HepG2 (cell line): ENCODE data around the gene LEF1. TPM values are rescaled to one million over a fixed set of nuclear protein-coding genes. Genes with fewer than 3 reads are reported as not detected.

Source experiments
- ATAC-seq: fragments of 200-7000 bp; cut with Tn5 transposase; 3 replicates; pipeline ENCODE4 v1.9.1; 2020; ENCODE audit warnings: mild to moderate bottlenecking, moderate library complexity
- BruUV-seq: library from RNA; stranded (reverse); fragments of 400-500 nt; replicated peaks from 2 replicates; lab custom pipeline; 2021; lab: Mats Ljungman, UMichigan
- CTCF ChIA-PET: fragments of 300-600 bp; formaldehyde crosslinking; extraction: SDS; loops from one replicate; lab custom pipeline; 2021; ENCODE audit warnings: low total read pairs, inconsistent platforms, low intra/inter-chr PET ratio; lab: Yijun Ruan, JAX
- POLR2A ChIA-PET: fragments of 350-600 bp; sonication (Branson Sonifier 250); formaldehyde crosslinking; loops from one replicate; lab custom pipeline; 2020; ENCODE audit warnings: antibody characterized with exemption, inconsistent platforms; lab: Yijun Ruan, JAX
- DNase-seq: peaks from one replicate; pipeline ENCODE4 v3.0.0-alpha.2; 2015; ENCODE audit warnings: low spot score
- FAIRE-seq: peaks from 3 replicates; lab custom pipeline; 2011; peaks lifted over from hg19 to GRCh38; lab: Jason Lieb, UNC
- H2AFZ ChIP-seq: one replicate; pipeline ENCODE4 v1.6.1; 2011; ENCODE audit warnings: low read length, inconsistent platforms
- H3K27ac ChIP-seq: fragments of 300-600 bp; 3 replicates; pipeline ENCODE4 v1.8.0; 2011; ENCODE audit warnings: mixed run types, mild to moderate bottlenecking, mixed read lengths, low read length, inconsistent platforms; ENCODE audit not compliant: insufficient read depth; ENCODE audit errors: extremely low read length
- H3K27me3 ChIP-seq, 2 experiments: fragments of 200-600 bp in 1 of 2; 2 replicates in 1 of 2; 3 replicates in 1 of 2; pipeline versions ENCODE4 v1.6.0 to v1.8.0; 2011; ENCODE audit warnings: low read length in 2 of 2, mild to moderate bottlenecking in 2 of 2, moderate library complexity in 2 of 2, inconsistent platforms in 1 of 2; ENCODE audit not compliant: insufficient read depth in 2 of 2, control insufficient read depth in 1 of 2
- H3K36me3 ChIP-seq, 2 experiments: fragments of 200-600 bp in 1 of 2; replicated peaks in 1 of 2; 2 replicates in 1 of 2; 3 replicates in 1 of 2; pipeline versions ENCODE4 v1.5.1 to v1.8.0; 2011; ENCODE audit warnings: low read length in 2 of 2, inconsistent platforms in 1 of 2; ENCODE audit not compliant: insufficient read depth in 2 of 2, control insufficient read depth in 1 of 2
- H3K4me1 ChIP-seq: 2 replicates; pipeline ENCODE4 v1.5.1; 2012; ENCODE audit warnings: low read length, inconsistent platforms; ENCODE audit not compliant: insufficient read depth
- H3K4me2 ChIP-seq: 2 replicates; pipeline ENCODE4 v1.6.0; 2011; ENCODE audit warnings: low read depth, low read length, inconsistent platforms
- H3K4me3 ChIP-seq, 3 experiments: fragments of 200-600 bp in 1 of 3; sonication (generic), shearing (Covaris generic) in 1 of 3; replicated peaks in 1 of 3; 2 replicates each; pipeline ENCODE4 v1.5.1; 2011 to 2016; ENCODE audit warnings: low read length in 3 of 3, inconsistent platforms in 2 of 3, low read depth in 2 of 3, mild to moderate bottlenecking in 2 of 3, control low read depth in 1 of 3, mixed read lengths in 1 of 3; ENCODE audit not compliant: insufficient read depth in 1 of 3
- H3K79me2 ChIP-seq: one replicate; pipeline ENCODE4 v1.6.1; 2011; ENCODE audit warnings: low read length, inconsistent platforms; ENCODE audit not compliant: insufficient read depth
- H3K9ac ChIP-seq: 2 replicates; pipeline ENCODE4 v1.6.0; 2011; ENCODE audit warnings: mild to moderate bottlenecking, low read depth, low read length, inconsistent platforms; ENCODE audit not compliant: insufficient read depth
- H3K9me3 ChIP-seq: 2 replicates; pipeline ENCODE4 v1.5.1; 2012; ENCODE audit warnings: mild to moderate bottlenecking, low read length
- H4K20me1 ChIP-seq: 2 replicates; pipeline ENCODE4 v1.6.0; 2011; ENCODE audit warnings: inconsistent platforms, mild to moderate bottlenecking, low read length, moderate library complexity; ENCODE audit not compliant: insufficient read depth
- ARID5B ChIP-seq: IDR thresholded peaks from 2 replicates; pipeline ENCODE4 v1.4.0; 2020; ENCODE audit warnings: mild to moderate bottlenecking, missing genetic modification reagents
- GABPA ChIP-seq, 2 experiments: IDR thresholded peaks; 2 replicates each; pipeline ENCODE4 v1.6.1; 2011 to 2016; ENCODE audit warnings: low read depth in 2 of 2, low read length in 1 of 2, missing biosample characterization in 1 of 2, missing genetic modification characterization in 1 of 2
- HNF1A ChIP-seq, 2 experiments: sonication (generic) in 1 of 2; formaldehyde crosslinking in 1 of 2; IDR thresholded peaks; 2 replicates each; pipeline versions ENCODE4 v1.4.0 to v1.6.1; 2016 to 2020; ENCODE audit warnings: borderline replicate concordance in 1 of 2, low read depth in 1 of 2, mild to moderate bottlenecking in 1 of 2, missing genetic modification reagents in 1 of 2
- MAFK ChIP-seq, 2 experiments: IDR thresholded peaks in 1 of 2; conservative IDR thresholded peaks in 1 of 2; 2 replicates each; pipeline ENCODE4 v1.6.1; 2011; ENCODE audit warnings: improper control_type of control experiment in 2 of 2, low read length in 2 of 2
- SMYD3 ChIP-seq: sonication (generic); formaldehyde crosslinking; IDR thresholded peaks from 2 replicates; pipeline ENCODE4 v1.8.1; 2023; ENCODE audit warnings: mild to moderate bottlenecking, missing genetic modification reagents
- SPEN ChIP-seq: sonication (generic); formaldehyde crosslinking; IDR thresholded peaks from 2 replicates; pipeline ENCODE4 v1.5.1; 2020; ENCODE audit warnings: low read depth, mild to moderate bottlenecking, missing genetic modification reagents
- TCF12 ChIP-seq, 2 experiments: fragments of 450-650 bp in 1 of 2; sonication (generic) in 1 of 2; formaldehyde crosslinking in 1 of 2; IDR thresholded peaks; 2 replicates each; pipeline versions ENCODE4 v1.6.1 to v1.8.0; 2017 to 2022; ENCODE audit warnings: antibody characterized with exemption in 1 of 2, mild to moderate bottlenecking in 1 of 2, missing genetic modification reagents in 1 of 2, moderate library complexity in 1 of 2
- ZMAT3 ChIP-seq: sonication (generic); formaldehyde crosslinking; conservative IDR thresholded peaks from 2 replicates; pipeline ENCODE4 v1.7.0; 2021; ENCODE audit warnings: missing genetic modification reagents
- ZMYM4 ChIP-seq: sonication (generic); formaldehyde crosslinking; IDR thresholded peaks from 2 replicates; pipeline ENCODE4 v1.8.1; 2023; ENCODE audit warnings: mild to moderate bottlenecking, missing genetic modification reagents
- ZNF331 ChIP-seq: sonication (generic); formaldehyde crosslinking; IDR thresholded peaks from 2 replicates; pipeline ENCODE4 v1.4.0; 2020; ENCODE audit warnings: missing genetic modification reagents
- ZNF431 ChIP-seq: sonication (generic); formaldehyde crosslinking; IDR thresholded peaks from 2 replicates; pipeline ENCODE4 v1.9.0; 2022; ENCODE audit warnings: missing genetic modification reagents, low read depth, mild to moderate bottlenecking, borderline replicate concordance
- ZNF543 ChIP-seq: sonication (generic); formaldehyde crosslinking; IDR thresholded peaks from 2 replicates; pipeline ENCODE4 v1.4.0; 2020; ENCODE audit warnings: mild to moderate bottlenecking, missing genetic modification reagents
- ZNF616 ChIP-seq: sonication (generic); formaldehyde crosslinking; IDR thresholded peaks from 2 replicates; pipeline ENCODE4 v1.5.0; 2020; ENCODE audit warnings: low read depth, mild to moderate bottlenecking, missing genetic modification reagents
- ZNF704 ChIP-seq: sonication (generic); formaldehyde crosslinking; IDR thresholded peaks from 2 replicates; pipeline ENCODE4 v1.8.1; 2023; ENCODE audit warnings: mild to moderate bottlenecking, inconsistent platforms, moderate library complexity, missing genetic modification reagents, borderline replicate concordance
- ZNF709 ChIP-seq: sonication (generic); formaldehyde crosslinking; IDR thresholded peaks from 2 replicates; pipeline ENCODE4 v1.5.0; 2020; ENCODE audit warnings: mild to moderate bottlenecking, missing genetic modification reagents
- WGBS: methylation state at CpG from one replicate; pipeline ENCODE4 v1.1.6; 2017; ENCODE audit warnings: low lambda C conversion rate; 5-methylcytosine and 5-hydroxymethylcytosine counted together
- in situ Hi-C: cut with HindIII; loops from 2 replicates; pipeline ENCODE4 v1.10.0; 2017; ENCODE audit warnings: low pct_unique_long_range_greater_than_20kb; ENCODE audit not compliant: extremely low pct_ligation_motif_present
- intact Hi-C: fragments of 100-400 bp; cut with micrococcal nuclease; formaldehyde crosslinking; loops from one replicate; pipeline ENCODE4 v1.10.0; 2022; ENCODE audit not compliant: unreplicated experiment
- polyA plus RNA-seq, 8 experiments: library from polyadenylated mRNA; depleted of rRNA in 3 of 8; stranded (reverse) in 7 of 8; unstranded in 1 of 8; fragments of >200 nt; fragmentation: Illumina TruSeq in 4 of 8; extraction: Trizol in 4 of 8; gene quantifications; 2 replicates each; pipeline versions ENCODE4 v1.2.1 to v1.2.3, GENCODE V29; 2011 to 2016; ENCODE audit warnings: low read depth in 4 of 8, missing spikeins in 1 of 8, mixed read lengths in 1 of 8; ENCODE audit not compliant: insufficient read depth in 1 of 8
- total RNA-seq, 5 experiments: library from RNA; depleted of rRNA; stranded (reverse); fragments of >200 nt; fragmentation: Illumina TruSeq; extraction: Trizol; gene quantifications; 2 replicates each; pipeline ENCODE4 v1.2.3, GENCODE V29; 2016; ENCODE audit warnings: low read depth in 1 of 5

The LEF1 gene
- total and polyA plus RNA-seq, 2 of the 13 experiments (the other 11 are each of a cell fraction or from before 2014, with no cell fraction given): 0.22 to 0.29 TPM

- FAIRE-seq: no peak
- TF ChIP-seq ZMAT3 (CRISPR knock-in tag): no peak
- no peak for TF ChIP-seq ZNF331
- TF ChIP-seq ZNF543 (CRISPR knock-in tag): no peak
- no peak for TF ChIP-seq ZNF704 (CRISPR knock-in tag)
- TF ChIP-seq GABPA (IDR thresholded peaks at IDR 0.05; ENCODE audit: low read depth, low read length): no peak
- no peak for TF ChIP-seq GABPA (CRISPR knock-in tag; IDR thresholded peaks at IDR 0.05; ENCODE audit: low read depth)
- TF ChIP-seq ZNF616: no peak
- no peak for TF ChIP-seq SPEN (CRISPR knock-in tag)
- no peak for TF ChIP-seq HNF1A (IDR thresholded peaks at IDR 0.05; ENCODE audit: low read depth)
- TF ChIP-seq HNF1A (CRISPR knock-in tag; IDR thresholded peaks at IDR 0.05; ENCODE audit: borderline replicate concordance): no peak
- no peak for TF ChIP-seq ZNF709
- no peak for TF ChIP-seq TCF12 (IDR thresholded peaks at IDR 0.05)
- TF ChIP-seq TCF12 (CRISPR knock-in tag; IDR thresholded peaks at IDR 0.05): no peak
- TF ChIP-seq ZNF431 (CRISPR knock-in tag): no peak
- TF ChIP-seq ZMYM4 (CRISPR knock-in tag): no peak
- no peak for TF ChIP-seq MAFK (conservative IDR thresholded peaks at IDR 0.05 in 1 of 2, IDR thresholded peaks at IDR 0.05 in 1 of 2; ENCODE audit: low read length in 2 of 2)
- TF ChIP-seq SMYD3: no peak
- TF ChIP-seq ARID5B: no peak
Measured at GRCh38 chr4:108143515-108143914, 25.2 kb downstream of the LEF1 start.

More at GRCh38 chr4:108143515-108143914, 25.2 kb downstream of the LEF1 start:
- WGBS: 64% methylated on average over 4 of the region's 4 CpGs
- Histone ChIP-seq H4K20me1 (no peaks in the 10 kb centered on the region), H3K36me3 (no peaks in the 10 kb centered on the region), H3K4me2 (no peak overlapping the region), H3K9me3 (no peaks in the 10 kb centered on the region), H3K27me3 (no peaks in the 10 kb centered on the region), H3K4me1 (no peaks in the 10 kb centered on the region), H3K4me3 (no peak overlapping the region), H3K9ac (no peak overlapping the region), H2AFZ (no peak overlapping the region), H3K27ac (no peak overlapping the region), H3K79me2 (no peaks in the 10 kb centered on the region)
- no TSS peak for BruUV-seq
- in situ Hi-C loops (no loop called here), intact Hi-C loops (no loop called here)
- ATAC-seq: no peak
- ChIA-PET POLR2A (no interaction called here), CTCF (no interaction called here)
- no peak for DNase-seq
